ENCODE results near the gene ZC3HAV1.
A peak's percentile ranks its signal among the peaks of the same experiment; 100 is the strongest.
"Not testable (repeated sequence)": the region's sequence is repeated elsewhere in the genome, so short reads cannot be mapped to it uniquely, and the experiment has no call there.

ZC3HAV1 gene

GRCh38 chr7:139109188-139109982, at the start of gene ZC3HAV1:
Gene ZC3HAV1, minus strand, starts transcription at chr7:139109720. Its CDS starts 389 bp downstream, at chr7:139109331.
- peak within 1 kb of the TSS; percentile 89 for H3K27ac ChIP-seq
- peak; percentile 43 for DNase-seq (ENCODE audit: low read depth, low spot score)

GRCh38 chr7:139153832-139154231, 44.3 kb upstream of the ZC3HAV1 start:
- peak; percentile 18 for DNase-seq (ENCODE audit: low read depth, low spot score)
- H3K27ac ChIP-seq = no peak overlapping the region

- no peak for DNase-seq (ENCODE audit: low read depth, low spot score)
- H3K27ac ChIP-seq = no peak overlapping the region
Measured at GRCh38 chr7:139152149-139152548, 42.6 kb upstream of the ZC3HAV1 start.

GRCh38 chr7:139139150-139139549, 29.6 kb upstream of the ZC3HAV1 start:
- no peak for DNase-seq (ENCODE audit: low read depth, low spot score)
- H3K27ac ChIP-seq = no peak overlapping the region

GRCh38 chr7:139133335-139134139, 24.0 kb upstream of the ZC3HAV1 start:
- no peak overlapping the region for H3K27ac ChIP-seq
- peak; percentile 39 for DNase-seq (ENCODE audit: low read depth, low spot score)

GRCh38 chr7:139132887-139133286, 23.4 kb upstream of the ZC3HAV1 start:
- DNase-seq (ENCODE audit: low read depth, low spot score) = no peak
- no peak overlapping the region for H3K27ac ChIP-seq

DNA sequence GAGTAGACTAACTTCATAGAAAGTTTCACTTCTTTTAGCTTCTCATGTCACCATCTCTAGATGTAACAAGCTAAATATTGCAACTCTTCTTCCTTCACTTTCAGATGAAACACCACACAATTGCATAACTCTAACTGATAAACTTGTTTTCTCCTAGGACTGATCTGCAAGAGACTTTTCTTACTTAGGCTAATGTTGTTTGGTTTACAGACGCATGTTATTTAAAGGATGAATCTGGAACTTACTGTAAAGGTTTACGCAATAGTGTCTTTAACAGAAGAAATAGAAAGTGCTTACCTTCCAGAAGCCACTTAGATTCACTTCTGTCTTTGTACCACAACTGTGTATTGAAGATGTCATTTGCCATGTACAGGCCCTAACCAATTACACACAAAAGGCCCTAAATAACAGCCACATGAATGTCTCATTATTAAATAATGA, 22.1 kb upstream of the ZC3HAV1 start:
- H3K27ac ChIP-seq = no peak overlapping the region
- DNase-seq (ENCODE audit: low read depth, low spot score) = no peak

DNA sequence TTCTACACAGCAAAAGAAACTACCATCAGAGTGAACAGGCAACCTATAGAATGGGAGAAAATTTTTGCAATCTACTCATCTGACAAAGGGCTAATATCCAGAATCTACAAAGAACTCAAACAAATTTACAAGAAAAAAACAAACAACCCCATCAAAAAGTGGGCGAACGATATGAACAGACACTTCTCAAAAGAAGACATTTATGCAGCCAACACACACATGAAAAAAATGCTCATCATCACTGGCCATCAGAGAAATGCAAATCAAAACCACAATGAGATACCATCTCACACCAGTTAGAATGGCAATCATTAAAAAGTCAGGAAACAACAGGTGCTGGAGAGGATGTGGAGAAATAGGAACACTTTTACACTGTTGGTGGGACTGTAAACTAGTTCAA, 20.3 kb upstream of the ZC3HAV1 start:
- not testable (repeated sequence) for H3K27ac ChIP-seq; DNase-seq (ENCODE audit: low read depth, low spot score)

DNA sequence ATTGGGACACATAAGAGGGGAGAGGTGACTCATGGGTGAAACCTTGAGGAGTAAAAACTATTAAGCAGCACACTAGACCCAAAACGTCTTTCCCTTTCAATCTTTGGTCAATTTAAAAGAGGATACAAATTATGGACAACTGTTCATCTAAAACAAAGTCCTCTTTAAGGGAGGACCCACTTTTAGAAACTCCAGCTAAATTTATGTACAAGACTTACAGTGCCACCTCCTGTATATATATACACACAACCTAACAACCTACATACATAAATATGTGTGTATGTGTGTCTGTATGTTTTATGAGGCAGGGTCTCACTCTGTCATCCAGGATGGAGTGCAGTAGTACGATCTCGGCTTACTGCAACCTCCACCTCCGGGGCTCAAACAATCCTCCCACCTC, 18.1 kb upstream of the ZC3HAV1 start:
- H3K27ac ChIP-seq = no peak overlapping the region
- no peak for DNase-seq (ENCODE audit: low read depth, low spot score)

DNA sequence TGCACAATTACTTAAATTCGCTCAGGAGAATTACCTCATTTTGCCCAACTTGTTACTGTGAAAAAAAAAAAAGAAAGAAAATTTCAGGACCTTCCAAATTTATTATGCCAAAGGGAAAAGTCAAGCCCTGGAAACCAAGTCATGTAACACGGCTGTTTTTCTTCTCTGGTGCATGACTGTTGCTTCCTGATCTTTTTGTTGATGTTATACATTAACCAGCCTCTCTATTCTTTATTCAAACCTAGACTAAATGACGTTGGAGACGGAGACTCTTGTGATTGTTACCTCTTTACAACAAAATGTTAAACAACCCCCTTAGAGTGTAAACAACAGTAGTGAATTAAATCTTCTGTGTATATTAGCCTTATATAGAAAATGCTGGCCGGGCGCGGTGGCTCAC, 16.1 kb upstream of the ZC3HAV1 start:
- H3K27ac ChIP-seq = no peak overlapping the region
- no peak for DNase-seq (ENCODE audit: low read depth, low spot score)

- H3K27ac ChIP-seq; DNase-seq (ENCODE audit: low read depth, low spot score): not testable (repeated sequence)
Measured at GRCh38 chr7:139124995-139125394, 15.5 kb upstream of the ZC3HAV1 start.

DNA sequence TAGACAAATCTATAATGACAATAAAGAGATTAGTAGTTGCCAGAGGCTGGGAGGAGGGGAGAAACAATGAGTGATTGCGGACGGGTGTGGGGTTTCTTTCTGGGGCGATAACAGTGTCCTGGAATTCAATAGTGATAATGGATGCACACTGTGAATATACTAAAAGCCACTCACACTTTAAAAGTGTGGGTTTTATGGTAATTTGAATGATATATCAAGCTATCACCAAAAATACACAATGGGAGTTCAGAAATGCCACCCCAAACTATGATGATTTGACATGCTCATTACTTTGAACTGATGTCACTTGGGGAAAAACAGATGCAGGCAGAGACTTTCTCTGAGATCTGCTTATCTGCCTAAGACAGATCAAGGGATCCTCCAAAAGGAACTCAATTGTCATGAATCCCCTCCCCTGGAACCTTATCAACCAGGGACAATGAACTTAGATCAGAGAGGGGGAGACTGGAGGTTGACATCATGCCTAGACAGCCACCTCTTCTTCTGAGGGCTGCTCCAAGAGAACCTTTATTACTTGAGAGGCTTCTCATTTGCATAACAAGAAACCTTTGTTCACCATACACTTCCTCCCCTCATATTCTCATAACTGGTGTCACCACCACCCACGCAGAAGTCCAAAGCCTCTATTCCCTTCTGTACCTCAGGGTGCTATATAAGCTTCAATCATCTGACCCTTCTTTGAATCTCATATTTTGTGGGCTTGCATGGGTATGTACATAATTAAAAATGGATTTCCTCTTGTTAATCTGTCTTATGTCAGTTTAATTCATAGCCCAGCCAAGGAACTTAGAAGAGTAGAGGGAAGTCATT, 14.8 kb upstream of the ZC3HAV1 start:
- H3K27ac ChIP-seq = no peak overlapping the region
- no peak for DNase-seq (ENCODE audit: low read depth, low spot score)

DNA sequence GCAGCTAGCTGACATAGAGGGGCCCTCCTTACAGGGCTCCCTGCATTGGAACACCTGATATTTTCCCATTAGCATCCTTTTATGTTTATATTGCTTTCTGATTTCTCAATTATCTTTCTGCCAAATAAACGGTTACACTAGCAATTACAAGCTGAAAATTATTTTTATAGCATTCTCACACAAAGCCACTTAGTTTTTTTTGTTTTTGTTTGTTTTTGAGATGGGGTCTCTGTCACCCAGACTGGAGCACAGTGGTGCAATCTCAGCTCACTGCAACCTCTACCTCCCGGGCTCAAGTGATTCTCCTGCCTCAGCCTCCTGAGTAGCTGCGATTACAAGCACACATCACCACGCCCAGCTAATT, 9.9 kb upstream of the ZC3HAV1 start:
- DNase-seq (ENCODE audit: low read depth, low spot score) = no peak
- H3K27ac ChIP-seq = no peak overlapping the region

DNA sequence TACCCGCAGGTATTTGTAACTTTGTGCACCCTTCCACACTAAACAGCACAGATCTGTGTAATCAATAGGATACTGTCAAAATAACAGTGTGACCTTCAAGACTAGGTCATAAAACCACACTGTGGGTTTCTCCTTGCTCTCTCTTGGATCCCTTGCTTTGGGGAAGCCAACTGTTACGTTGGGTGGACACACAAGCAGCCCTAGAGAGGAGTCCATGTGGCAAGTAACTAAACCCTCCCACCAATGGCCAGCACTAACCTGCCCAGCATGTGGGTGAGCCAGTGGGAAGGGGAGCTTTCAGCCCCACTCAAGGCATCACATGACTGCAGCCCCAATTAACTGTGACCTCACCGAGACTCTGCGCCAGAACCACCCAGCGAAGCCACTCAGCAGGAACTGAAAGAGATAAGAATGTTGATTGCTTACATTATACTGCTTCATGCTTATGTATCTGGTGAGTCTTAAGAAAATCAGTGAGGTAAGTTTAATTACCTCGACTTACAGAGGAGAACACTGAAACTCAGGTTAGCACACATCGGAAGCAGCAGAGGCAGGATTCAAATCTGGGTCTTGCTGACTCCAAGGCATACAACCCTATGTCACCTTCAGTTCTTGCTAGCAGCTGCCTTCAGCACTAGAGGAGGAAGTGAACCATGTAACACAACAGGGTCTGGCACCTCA, 9.4 kb upstream of the ZC3HAV1 start:
- H3K27ac ChIP-seq = no peak overlapping the region
- DNase-seq (ENCODE audit: low read depth, low spot score) = no peak

DNA sequence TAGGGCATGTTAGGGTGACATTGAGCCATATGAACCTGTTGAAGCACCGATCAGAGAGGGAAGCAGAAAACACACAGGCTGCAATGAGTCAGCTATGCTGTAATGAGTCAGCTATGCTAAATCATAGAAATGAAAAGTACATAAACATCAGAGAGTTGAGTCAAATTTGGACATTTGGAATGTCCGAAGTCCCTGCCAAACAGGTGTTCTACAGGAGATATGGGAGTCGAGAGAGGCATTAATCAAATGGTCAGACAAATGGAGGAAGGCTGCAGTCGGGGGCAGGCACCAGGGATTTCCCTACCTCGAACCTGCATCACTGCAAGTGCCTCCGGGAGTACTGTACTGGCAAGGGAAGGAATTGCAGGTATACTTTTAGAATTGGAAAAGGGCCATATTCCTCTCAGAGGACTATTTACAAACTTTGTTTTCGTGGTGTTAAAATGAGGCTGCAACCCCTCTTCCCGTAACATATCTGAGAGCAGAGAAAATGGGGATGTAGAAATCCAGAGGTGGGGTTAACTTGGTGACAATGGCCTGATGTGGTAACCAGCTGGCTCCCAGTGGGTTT, 8.8 kb upstream of the ZC3HAV1 start:
- no peak overlapping the region for H3K27ac ChIP-seq

DNA sequence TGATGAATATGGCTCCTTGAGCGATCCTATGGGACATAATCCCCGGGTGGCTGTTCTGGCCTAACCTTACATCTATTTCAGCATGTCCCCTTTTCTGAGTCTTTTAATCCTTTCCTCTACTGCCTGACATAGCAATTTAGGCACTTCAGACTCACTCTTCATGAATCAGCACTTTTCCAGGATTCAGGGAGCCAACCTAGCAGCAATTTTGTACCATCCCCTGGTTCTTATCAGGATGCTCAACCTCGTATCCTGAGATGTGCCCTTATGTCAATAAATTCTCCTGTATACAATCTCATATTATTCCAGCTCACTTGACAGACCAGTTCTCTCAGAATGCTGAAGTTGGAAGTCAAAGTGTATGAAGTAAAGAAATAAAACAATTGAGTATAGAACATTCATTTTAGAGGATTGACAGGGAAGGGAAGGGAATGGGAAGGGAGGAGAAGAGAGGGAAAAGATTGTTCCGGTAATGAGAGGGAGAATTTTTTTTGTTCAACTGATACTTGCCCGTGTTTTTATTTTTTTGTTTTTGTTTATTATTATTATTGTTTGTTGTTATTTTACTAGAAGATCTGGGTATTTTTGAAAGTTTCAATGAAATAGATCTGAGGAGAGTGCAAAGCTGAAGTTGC, 8.2 kb upstream of the ZC3HAV1 start:
- H3K27ac ChIP-seq = no peak overlapping the region
- no peak for DNase-seq (ENCODE audit: low read depth, low spot score)

More for the DNA sequence above, 8.8 kb upstream of the ZC3HAV1 start:
- DNase-seq (ENCODE audit: low read depth, low spot score) = peak; percentile 64

DNA sequence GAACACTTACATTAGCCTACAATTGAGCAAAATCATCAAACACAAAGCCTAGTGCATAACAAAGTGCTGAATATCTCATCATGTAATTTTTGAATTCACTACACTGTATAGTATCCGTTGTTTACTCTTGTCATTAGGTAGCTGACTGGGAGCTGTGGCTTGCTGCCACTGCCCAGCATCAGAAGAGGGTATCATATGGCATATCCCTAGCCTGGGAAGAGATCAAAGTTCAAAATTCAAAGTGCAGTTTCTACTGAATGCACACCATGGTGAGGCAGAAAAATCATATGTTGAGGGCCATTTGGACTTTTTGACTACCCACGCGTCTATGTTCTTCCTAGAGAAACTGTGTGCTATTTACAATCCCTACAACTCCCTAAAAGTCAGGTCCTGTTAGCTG, 7.5 kb upstream of the ZC3HAV1 start:
- no peak overlapping the region for H3K27ac ChIP-seq

DNA sequence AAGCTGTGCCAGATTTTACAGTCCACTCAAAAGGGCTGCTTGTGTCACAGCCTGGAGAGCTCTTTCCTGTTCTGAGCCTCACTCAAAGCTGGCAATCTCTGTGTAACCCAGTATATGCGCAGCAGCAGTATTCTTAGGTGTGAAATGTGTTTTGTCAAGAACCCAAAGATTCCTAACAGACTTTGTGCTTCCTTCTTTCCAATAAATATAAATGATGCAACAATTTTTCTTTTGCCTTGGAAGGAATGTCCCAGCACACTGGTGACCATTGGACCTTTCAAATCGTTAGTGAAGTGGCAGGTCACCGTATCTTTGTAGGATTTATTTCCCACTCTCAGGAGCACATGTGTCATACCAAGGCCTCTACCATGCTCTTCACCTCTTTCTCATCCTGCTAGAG, 5.6 kb upstream of the ZC3HAV1 start:
- DNase-seq (ENCODE audit: low read depth, low spot score) = no peak
- no peak overlapping the region for H3K27ac ChIP-seq

More for the DNA sequence above, 7.5 kb upstream of the ZC3HAV1 start:
- no peak for DNase-seq (ENCODE audit: low read depth, low spot score)

DNA sequence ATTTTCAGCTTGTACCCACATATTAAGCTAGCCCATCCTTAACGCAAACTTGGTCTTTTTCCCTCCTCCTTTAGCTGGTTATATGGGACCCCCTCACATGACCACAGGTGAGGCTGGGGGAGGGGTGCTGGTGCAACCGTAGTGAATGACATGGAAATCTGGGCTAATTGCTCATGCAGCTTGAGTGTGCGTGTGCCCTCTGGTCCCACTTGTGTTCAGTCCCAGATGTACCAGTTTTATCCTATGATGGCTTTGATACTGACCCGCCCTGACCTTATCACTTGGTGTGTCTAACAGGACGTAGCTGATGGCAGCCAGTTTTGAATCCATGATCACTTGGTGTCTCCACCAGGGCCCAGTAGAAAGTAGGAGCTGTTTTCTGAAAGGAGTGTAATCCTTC, 5.1 kb upstream of the ZC3HAV1 start:
- no peak for DNase-seq (ENCODE audit: low read depth, low spot score)
- no peak overlapping the region for H3K27ac ChIP-seq
